Activated CD8-positive, alpha-beta memory T cell treated with anti-CD3 and anti-CD28 coated beads, Interleukin-2, amount 50 U/mL, for 24 hours (primary cell): ENCODE results near the gene APBA2.
"Not testable (repeated sequence)": the region's sequence is repeated elsewhere in the genome, so short reads cannot be mapped to it uniquely, and the experiment has no call there.

Experiments
- DNase-seq: peaks from one replicate; pipeline ENCODE4 v3.0.0-alpha.2; 2020; ENCODE audit errors: extremely low read depth

APBA2 gene

GRCh38 chr15:28997791-28998190, 112.0 kb downstream of the APBA2 start:
- no peak for DNase-seq

GRCh38 chr15:28998511-28998910, 112.7 kb downstream of the APBA2 start:
- no peak for DNase-seq

GRCh38 chr15:29003191-29003839, 117.5 kb downstream of the APBA2 start:
- DNase-seq, result no peak

- no peak for DNase-seq
Measured at GRCh38 chr15:29003840-29004233, 118.1 kb downstream of the APBA2 start.

- DNase-seq, result no peak
Measured at GRCh38 chr15:29005931-29006330, 120.2 kb downstream of the APBA2 start.

- no peak for DNase-seq
Measured at GRCh38 chr15:29008846-29009245, 123.1 kb downstream of the APBA2 start.

GRCh38 chr15:29012097-29012496, 126.3 kb downstream of the APBA2 start:
- no peak for DNase-seq

- DNase-seq, result no peak
Measured at GRCh38 chr15:29014493-29014892, 128.7 kb downstream of the APBA2 start.

- DNase-seq, result no peak
Measured at GRCh38 chr15:29016518-29016917, 130.7 kb downstream of the APBA2 start.

GRCh38 chr15:29018120-29018805, 132.5 kb downstream of the APBA2 start:
- DNase-seq, result no peak

- no peak for DNase-seq
Measured at GRCh38 chr15:29018995-29019976, 133.5 kb downstream of the APBA2 start.

GRCh38 chr15:29021857-29022256, 136.1 kb downstream of the APBA2 start:
- no peak for DNase-seq

- DNase-seq, result no peak
Measured at GRCh38 chr15:29024662-29025061, 138.9 kb downstream of the APBA2 start.

GRCh38 chr15:29025411-29025810, 139.6 kb downstream of the APBA2 start:
- not testable (repeated sequence) for DNase-seq

- DNase-seq, result not testable (repeated sequence)
Measured at GRCh38 chr15:29028158-29028557, 142.4 kb downstream of the APBA2 start.

GRCh38 chr15:29029651-29030195, 143.9 kb downstream of the APBA2 start:
- DNase-seq, result no peak

GRCh38 chr15:29031502-29032228, 145.9 kb downstream of the APBA2 start:
- no peak for DNase-seq

- DNase-seq, result no peak
Measured at GRCh38 chr15:29032229-29032625, 146.5 kb downstream of the APBA2 start.

- DNase-seq, result no peak
Measured at GRCh38 chr15:29032751-29033150, 147.0 kb downstream of the APBA2 start.

GRCh38 chr15:29034151-29034550, 148.4 kb downstream of the APBA2 start:
- DNase-seq, result no peak

- no peak for DNase-seq
Measured at GRCh38 chr15:29034593-29035335, 149.0 kb downstream of the APBA2 start.
